ENCODE data around the gene LPCAT1. TPM values are rescaled to one million over a fixed set of nuclear protein-coding genes. Genes with fewer than 3 reads are reported as not detected.
A peak's percentile ranks its signal among the peaks of the same experiment; 100 is the strongest.

LPCAT1 gene
- total RNA-seq, 4 donors from 2014 or later: 8.8 to 59.4 (median 28.5) TPM

GRCh38 chr5:1551426-1552301 lies 27.9 kb upstream of the LPCAT1 start:
- no peaks in the 10 kb centered on the region for H3K4me1 ChIP-seq
- no peaks in the 10 kb centered on the region for H3K9me3 ChIP-seq
- H3K27ac ChIP-seq: no peak overlapping the region
- no peaks in the 10 kb centered on the region for H3K36me3 ChIP-seq
- H3K27me3 ChIP-seq: no peaks in the 10 kb centered on the region
- TF ChIP-seq, protein P1, sequence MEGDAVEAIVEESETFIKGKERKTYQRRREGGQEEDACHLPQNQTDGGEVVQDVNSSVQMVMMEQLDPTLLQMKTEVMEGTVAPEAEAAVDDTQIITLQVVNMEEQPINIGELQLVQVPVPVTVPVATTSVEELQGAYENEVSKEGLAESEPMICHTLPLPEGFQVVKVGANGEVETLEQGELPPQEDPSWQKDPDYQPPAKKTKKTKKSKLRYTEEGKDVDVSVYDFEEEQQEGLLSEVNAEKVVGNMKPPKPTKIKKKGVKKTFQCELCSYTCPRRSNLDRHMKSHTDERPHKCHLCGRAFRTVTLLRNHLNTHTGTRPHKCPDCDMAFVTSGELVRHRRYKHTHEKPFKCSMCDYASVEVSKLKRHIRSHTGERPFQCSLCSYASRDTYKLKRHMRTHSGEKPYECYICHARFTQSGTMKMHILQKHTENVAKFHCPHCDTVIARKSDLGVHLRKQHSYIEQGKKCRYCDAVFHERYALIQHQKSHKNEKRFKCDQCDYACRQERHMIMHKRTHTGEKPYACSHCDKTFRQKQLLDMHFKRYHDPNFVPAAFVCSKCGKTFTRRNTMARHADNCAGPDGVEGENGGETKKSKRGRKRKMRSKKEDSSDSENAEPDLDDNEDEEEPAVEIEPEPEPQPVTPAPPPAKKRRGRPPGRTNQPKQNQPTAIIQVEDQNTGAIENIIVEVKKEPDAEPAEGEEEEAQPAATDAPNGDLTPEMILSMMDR (IDR thresholded peaks at IDR 0.05): no peak
- TF ChIP-seq POLR2A (IDR thresholded peaks at IDR 0.05): no peak
- peak in 2 of 3 donors; percentile 26 to 37 for DNase-seq
- H3K4me3 ChIP-seq: no peak overlapping the region

DNA sequence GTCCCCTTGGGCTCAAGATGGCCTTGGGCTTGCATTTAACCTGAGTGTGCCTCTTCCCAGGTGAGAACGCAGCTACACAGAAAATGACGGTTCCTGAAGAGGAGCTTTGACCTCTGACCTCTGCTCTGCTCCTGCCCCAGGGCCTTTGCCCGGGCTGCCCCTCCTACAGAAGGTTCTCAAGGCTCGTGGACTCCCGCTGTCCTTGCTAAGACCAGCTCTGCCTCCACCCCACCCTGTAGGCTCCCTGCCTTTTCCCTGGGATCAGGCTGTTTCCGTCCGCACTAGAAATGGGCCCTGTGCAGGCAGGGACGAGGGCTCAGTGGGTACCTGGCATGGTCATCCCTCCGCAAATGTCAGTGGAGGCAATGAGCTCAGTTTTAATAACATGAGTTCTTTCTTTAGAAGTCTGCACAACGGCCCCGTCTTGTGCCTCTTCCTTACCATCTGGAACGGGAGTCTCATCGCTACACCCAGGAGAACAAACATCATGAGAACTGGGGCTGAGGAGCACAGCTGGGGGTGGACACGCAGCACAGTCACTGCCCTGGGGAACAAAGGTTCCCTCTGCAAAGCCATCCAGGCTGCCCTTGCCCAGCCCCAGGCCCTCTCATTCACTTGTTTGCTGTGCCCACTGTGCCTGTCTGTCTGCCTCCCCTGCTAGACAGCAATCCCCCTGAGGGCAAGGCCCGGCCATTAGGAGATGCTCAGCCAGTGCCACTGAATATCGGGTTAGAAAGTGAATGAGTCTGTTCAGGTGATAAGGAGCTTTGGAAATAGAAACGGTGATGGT lies 26.7 kb upstream of the LPCAT1 start:
- Histone ChIP-seq H3K9me3 (no peaks in the 10 kb centered on the region), H3K27me3 (no peaks in the 10 kb centered on the region), H3K4me3 (no peak overlapping the region), H3K4me1 (no peaks in the 10 kb centered on the region), H3K27ac (no peak overlapping the region), H3K36me3 (no peaks in the 10 kb centered on the region)
- TF ChIP-seq, protein P1 (IDR thresholded peaks at IDR 0.05): no peak
- no peak for TF ChIP-seq POLR2A (IDR thresholded peaks at IDR 0.05)
- DNase-seq: peak in 2 of 3 donors; percentile 37 to 40

- Histone ChIP-seq H3K9me3 (no peaks in the 10 kb centered on the region), H3K27ac (no peak overlapping the region), H3K4me1 (no peaks in the 10 kb centered on the region), H3K4me3 (no peak overlapping the region), H3K36me3 (no peaks in the 10 kb centered on the region), H3K27me3 (no peaks in the 10 kb centered on the region)
- DNase-seq: peak in 2 of 3 donors; percentile 41 to 47
- TF ChIP-seq, protein P1 (IDR thresholded peaks at IDR 0.05): no peak
- TF ChIP-seq POLR2A (IDR thresholded peaks at IDR 0.05): no peak
These were observed 25.8 kb upstream of the LPCAT1 start for GRCh38 chr5:1549475-1550030.

DNA sequence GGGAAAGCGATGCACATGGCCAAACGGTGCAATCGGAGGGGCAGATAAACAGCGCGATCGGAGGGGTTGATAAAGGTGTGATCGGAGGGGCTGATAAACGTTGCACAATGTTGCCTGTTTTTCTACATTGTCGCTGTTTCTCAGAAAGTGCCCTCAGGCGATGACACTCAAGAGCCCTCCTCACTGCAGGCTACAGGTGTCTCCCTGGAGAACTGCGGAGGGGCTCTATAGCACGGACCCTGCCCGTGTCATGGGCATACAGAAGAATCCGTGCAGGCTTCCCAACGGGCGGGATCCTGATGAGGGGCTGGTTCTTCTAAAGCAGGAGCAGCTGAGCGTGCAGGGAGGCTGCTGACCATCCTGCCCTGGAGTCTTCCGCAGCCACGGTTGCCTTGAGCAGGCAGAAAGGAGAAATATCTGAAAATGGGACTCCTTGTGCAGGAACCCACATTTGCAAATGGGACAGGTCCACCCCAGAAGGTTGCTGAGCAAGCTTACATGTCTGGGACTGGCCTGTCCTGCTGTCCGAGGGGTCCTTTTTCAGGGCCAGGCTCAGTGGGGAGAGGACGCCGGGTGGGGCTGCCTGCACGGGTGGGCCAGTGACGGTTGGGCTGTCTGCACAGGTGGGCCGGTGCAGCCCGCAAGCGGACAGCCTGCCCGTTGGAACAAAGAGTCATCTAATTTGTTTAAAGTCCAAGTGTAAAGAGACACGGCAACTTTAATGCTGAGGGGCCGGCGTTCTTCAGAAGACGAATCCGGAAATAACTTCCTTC lies 25.1 kb upstream of the LPCAT1 start:
- TF ChIP-seq, protein P1 (IDR thresholded peaks at IDR 0.05): no peak
- TF ChIP-seq POLR2A (IDR thresholded peaks at IDR 0.05): no peak
- Histone ChIP-seq H3K27ac (no peak overlapping the region), H3K4me1 (no peaks in the 10 kb centered on the region), H3K36me3 (no peaks in the 10 kb centered on the region), H3K27me3 (no peaks in the 10 kb centered on the region), H3K9me3 (no peaks in the 10 kb centered on the region), H3K4me3 (no peak overlapping the region)
- DNase-seq: peak in 2 of 3 donors; percentile 44 to 49

DNA sequence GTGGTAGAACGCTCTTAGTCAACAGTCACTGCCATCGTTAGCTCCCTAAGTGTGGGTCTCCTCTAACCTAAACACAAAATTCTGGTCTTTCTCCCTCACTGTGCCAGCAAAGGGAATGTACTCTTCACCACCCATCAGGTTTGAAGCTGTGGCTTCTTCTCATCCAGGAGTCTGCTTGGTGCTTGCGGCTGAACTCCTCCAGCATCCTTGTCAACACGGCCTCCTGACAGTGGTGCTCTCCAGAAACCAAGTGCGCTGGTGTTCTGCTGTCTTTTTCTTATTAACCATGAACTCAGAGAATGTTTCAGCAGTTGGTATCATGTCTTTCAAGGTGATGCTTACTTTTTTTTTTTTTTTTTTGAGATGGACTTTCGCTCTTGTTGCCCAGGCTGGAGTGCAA lies 23.9 kb upstream of the LPCAT1 start:
- H3K4me1 ChIP-seq: no peaks in the 10 kb centered on the region

More for the DNA sequence above, 23.9 kb upstream of the LPCAT1 start:
- DNase-seq: peak in 1 of 3 donors; percentile 11
- Histone ChIP-seq H3K27ac (no peak overlapping the region), H3K4me3 (no peak overlapping the region), H3K36me3 (no peaks in the 10 kb centered on the region), H3K9me3 (no peaks in the 10 kb centered on the region), H3K27me3 (no peaks in the 10 kb centered on the region)
- TF ChIP-seq, protein P1 (IDR thresholded peaks at IDR 0.05): no peak
- no peak for TF ChIP-seq POLR2A (IDR thresholded peaks at IDR 0.05)

All from Peyer's patch (tissue), 4 donors.